ENCODE measurements around the gene ERVK3-1.

DNA sequence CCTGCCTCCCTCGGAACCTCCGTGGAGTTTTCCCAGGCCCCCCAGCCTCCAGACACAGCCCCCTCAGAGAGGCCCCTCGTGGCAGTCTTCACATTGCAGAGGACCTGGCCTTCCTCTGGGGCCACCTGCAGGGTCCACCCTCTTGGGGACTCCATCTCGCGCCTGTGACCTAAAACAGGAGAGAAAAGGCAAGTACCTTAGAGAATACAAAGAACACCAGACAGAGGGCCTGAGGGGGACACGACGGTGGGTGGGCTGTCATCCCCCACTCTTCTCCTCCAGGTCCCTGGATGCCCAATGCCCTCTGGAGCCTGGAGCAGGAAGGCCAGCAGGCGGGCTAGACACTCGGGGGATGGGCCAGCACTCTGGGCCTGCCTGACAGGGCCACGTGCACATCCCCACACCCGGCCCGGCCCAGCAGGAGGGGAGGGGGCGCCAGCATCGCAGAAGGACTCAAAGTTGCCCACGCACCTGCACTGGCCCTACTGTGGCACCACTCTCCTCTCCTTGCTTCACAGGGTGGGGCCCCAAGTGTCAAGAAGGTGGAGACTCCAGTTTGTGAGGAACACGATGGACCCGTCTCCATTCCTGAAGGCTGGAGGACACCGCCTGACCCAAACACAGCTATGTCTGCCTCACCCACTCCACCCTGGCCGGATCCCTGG lies 52.4 kb downstream of the ERVK3-1 start:
- TF ChIP-seq, protein P1, sequence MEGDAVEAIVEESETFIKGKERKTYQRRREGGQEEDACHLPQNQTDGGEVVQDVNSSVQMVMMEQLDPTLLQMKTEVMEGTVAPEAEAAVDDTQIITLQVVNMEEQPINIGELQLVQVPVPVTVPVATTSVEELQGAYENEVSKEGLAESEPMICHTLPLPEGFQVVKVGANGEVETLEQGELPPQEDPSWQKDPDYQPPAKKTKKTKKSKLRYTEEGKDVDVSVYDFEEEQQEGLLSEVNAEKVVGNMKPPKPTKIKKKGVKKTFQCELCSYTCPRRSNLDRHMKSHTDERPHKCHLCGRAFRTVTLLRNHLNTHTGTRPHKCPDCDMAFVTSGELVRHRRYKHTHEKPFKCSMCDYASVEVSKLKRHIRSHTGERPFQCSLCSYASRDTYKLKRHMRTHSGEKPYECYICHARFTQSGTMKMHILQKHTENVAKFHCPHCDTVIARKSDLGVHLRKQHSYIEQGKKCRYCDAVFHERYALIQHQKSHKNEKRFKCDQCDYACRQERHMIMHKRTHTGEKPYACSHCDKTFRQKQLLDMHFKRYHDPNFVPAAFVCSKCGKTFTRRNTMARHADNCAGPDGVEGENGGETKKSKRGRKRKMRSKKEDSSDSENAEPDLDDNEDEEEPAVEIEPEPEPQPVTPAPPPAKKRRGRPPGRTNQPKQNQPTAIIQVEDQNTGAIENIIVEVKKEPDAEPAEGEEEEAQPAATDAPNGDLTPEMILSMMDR (conservative IDR thresholded peaks at IDR 0.05 in 1 of 2, IDR thresholded peaks at IDR 0.05 in 1 of 2; ENCODE audit: low read depth in 1 of 2, low read length in 2 of 2): no peak
- TF ChIP-seq EZH2 (IDR thresholded peaks at IDR 0.05; ENCODE audit: low read length, missing control alignments): no peak
